H9 (cell line): ENCODE data around the gene POLR2J. TPM values are rescaled to one million over a fixed set of nuclear protein-coding genes. Genes with fewer than 3 reads are reported as not detected.

Source experiments
- DNase-seq: peaks from one replicate; pipeline ENCODE4 v3.0.0-alpha.2; 2017
- H2AFZ ChIP-seq: one replicate; pipeline ENCODE4 v1.6.1; 2013; ENCODE audit warnings: mild to moderate bottlenecking, low read length, control low read depth, moderate library complexity
- H2AK5ac ChIP-seq: 2 replicates; pipeline ENCODE4 v1.6.1; 2013; ENCODE audit warnings: low read length, control low read depth, mixed read lengths; ENCODE audit not compliant: insufficient read length
- H2BK120ac ChIP-seq: one replicate; pipeline ENCODE4 v1.6.1; 2013; ENCODE audit warnings: low read depth, mild to moderate bottlenecking, low read length, control low read depth, inconsistent platforms; ENCODE audit not compliant: poor library complexity, severe bottlenecking
- H2BK12ac ChIP-seq: 2 replicates; pipeline ENCODE4 v1.6.1; 2013; ENCODE audit warnings: low read length, control low read depth, mixed read lengths, low read depth; ENCODE audit not compliant: insufficient read length
- H2BK15ac ChIP-seq: 2 replicates; pipeline ENCODE4 v1.6.1; 2013; ENCODE audit warnings: low read depth, low read length, control low read depth
- H2BK20ac ChIP-seq: one replicate; pipeline ENCODE4 v1.6.1; 2013; ENCODE audit warnings: low read depth, mild to moderate bottlenecking, low read length, control low read depth, inconsistent platforms; ENCODE audit not compliant: poor library complexity, severe bottlenecking
- H2BK5ac ChIP-seq: 2 replicates; pipeline ENCODE4 v1.6.1; 2013; ENCODE audit warnings: low read length, control low read depth, mixed read lengths; ENCODE audit not compliant: insufficient read length
- H3K14ac ChIP-seq: 2 replicates; pipeline ENCODE4 v1.6.1; 2013; ENCODE audit warnings: low read length, control low read depth; ENCODE audit not compliant: insufficient read depth
- H3K18ac ChIP-seq: 2 replicates; pipeline ENCODE4 v1.6.1; 2013; ENCODE audit warnings: low read depth, mild to moderate bottlenecking, mixed read lengths, low read length, control low read depth; ENCODE audit not compliant: insufficient read length
- H3K23ac ChIP-seq: 2 replicates; pipeline ENCODE4 v1.6.1; 2013; ENCODE audit warnings: low read length, control low read depth, mixed read lengths, low read depth; ENCODE audit not compliant: insufficient read length
- H3K23me2 ChIP-seq: 2 replicates; pipeline ENCODE4 v1.6.1; 2013; ENCODE audit warnings: low read depth, mild to moderate bottlenecking, mixed read lengths, low read length, control low read depth; ENCODE audit not compliant: insufficient read length, poor library complexity, severe bottlenecking
- H3K27ac ChIP-seq: 2 replicates; pipeline ENCODE4 v1.5.1; 2013; ENCODE audit warnings: low read length, control low read depth, mixed read lengths, low read depth; ENCODE audit not compliant: insufficient read length
- H3K27me3 ChIP-seq: 2 replicates; pipeline ENCODE4 v1.6.1; 2013; ENCODE audit warnings: low read length, control low read depth, inconsistent platforms; ENCODE audit not compliant: insufficient read depth
- H3K4ac ChIP-seq: 2 replicates; pipeline ENCODE4 v1.6.1; 2013; ENCODE audit warnings: low read depth, mild to moderate bottlenecking, control low read depth, inconsistent platforms, low read length, moderate library complexity
- H3K4me1 ChIP-seq: 2 replicates; pipeline ENCODE4 v1.6.1; 2013; ENCODE audit warnings: low read length, control low read depth, inconsistent platforms; ENCODE audit not compliant: insufficient read depth
- H3K4me2 ChIP-seq: 2 replicates; pipeline ENCODE4 v1.6.1; 2013; ENCODE audit warnings: low read length, control low read depth, mixed read lengths; ENCODE audit not compliant: insufficient read length, insufficient read depth
- H3K56ac ChIP-seq: 2 replicates; pipeline ENCODE4 v1.6.1; 2013; ENCODE audit warnings: low read depth, mild to moderate bottlenecking, mixed read lengths, low read length, control low read depth; ENCODE audit not compliant: insufficient read length
- H3K79me1 ChIP-seq: 2 replicates; pipeline ENCODE4 v1.6.1; 2013; ENCODE audit warnings: low read depth, mild to moderate bottlenecking, moderate library complexity, low read length, control low read depth, inconsistent platforms; ENCODE audit not compliant: insufficient read depth, poor library complexity, severe bottlenecking
- H3K79me2 ChIP-seq: 2 replicates; pipeline ENCODE4 v1.6.1; 2013; ENCODE audit warnings: low read length, control low read depth, inconsistent platforms; ENCODE audit not compliant: insufficient read depth
- H3K9ac ChIP-seq: 2 replicates; pipeline ENCODE4 v1.6.1; 2013; ENCODE audit warnings: low read length, control low read depth, mixed read lengths; ENCODE audit not compliant: insufficient read length; ENCODE audit errors: extremely low read depth
- H3K9me3 ChIP-seq: one replicate; pipeline ENCODE4 v1.6.1; 2013; ENCODE audit warnings: low read depth, low read length, inconsistent platforms; ENCODE audit not compliant: control insufficient read depth
- H3T11ph ChIP-seq: one replicate; pipeline ENCODE4 v1.6.1; 2013; ENCODE audit warnings: mild to moderate bottlenecking, low read length, control low read depth, inconsistent platforms
- H4K20me1 ChIP-seq: one replicate; pipeline ENCODE4 v1.6.1; 2013; ENCODE audit not compliant: control insufficient read depth, insufficient read length, insufficient read depth
- H4K5ac ChIP-seq: 2 replicates; pipeline ENCODE4 v1.6.1; 2013; ENCODE audit warnings: low read depth, mild to moderate bottlenecking, mixed read lengths, low read length, control low read depth; ENCODE audit not compliant: insufficient read length
- H4K8ac ChIP-seq: replicated peaks from 2 replicates; pipeline ENCODE4 v1.6.1; 2013; ENCODE audit warnings: low read length, control low read depth, mixed read lengths, low read depth; ENCODE audit not compliant: insufficient read length
- H4K91ac ChIP-seq: 2 replicates; pipeline ENCODE4 v1.6.1; 2013; ENCODE audit warnings: low read depth, mild to moderate bottlenecking, moderate library complexity, mixed read lengths, low read length, control low read depth; ENCODE audit not compliant: insufficient read length
- H3K27ac Mint-ChIP-seq, 3 experiments: 2 replicates in 2 of 3; 3 replicates in 1 of 3; pipeline ENCODE4 v1.8.0; 2020 to 2021; ENCODE audit warnings: mixed read lengths in 3 of 3, mild to moderate bottlenecking in 1 of 3, moderate library complexity in 1 of 3
- H3K27me3 Mint-ChIP-seq: 2 replicates; pipeline ENCODE4 v1.8.0; 2021; ENCODE audit warnings: low read depth, mild to moderate bottlenecking, moderate library complexity, mixed read lengths
- H3K36me3 Mint-ChIP-seq, 3 experiments: 2 replicates in 2 of 3; 3 replicates in 1 of 3; pipeline ENCODE4 v1.8.0; 2020 to 2021; ENCODE audit warnings: low read depth in 3 of 3, mixed read lengths in 3 of 3; ENCODE audit not compliant: insufficient read depth in 1 of 3
- H3K4me1 Mint-ChIP-seq, 2 experiments: 2 replicates each; pipeline ENCODE4 v1.8.0; 2020; ENCODE audit warnings: mixed read lengths in 2 of 2
- H3K4me3 Mint-ChIP-seq, 2 experiments: 2 replicates in 1 of 2; 3 replicates in 1 of 2; pipeline ENCODE4 v1.8.0; 2020 to 2021; ENCODE audit warnings: mild to moderate bottlenecking in 2 of 2, mixed read lengths in 2 of 2, moderate library complexity in 1 of 2
- H3K9me3 Mint-ChIP-seq, 2 experiments: 2 replicates in 1 of 2; 3 replicates in 1 of 2; pipeline ENCODE4 v1.8.0; 2020; ENCODE audit warnings: mild to moderate bottlenecking in 2 of 2, mixed read lengths in 2 of 2, moderate library complexity in 1 of 2
- WGBS: extraction: QIAGEN DNeasy Blood & Tissue Kit; methylation state at CpG from one replicate; pipeline ENCODE4 v1.1.7; 2013; ENCODE audit warnings: missing lambda C conversion rate, low lambda C conversion rate, mixed read lengths; ENCODE audit not compliant: insufficient read length; ENCODE audit errors: extremely low coverage; 5-methylcytosine and 5-hydroxymethylcytosine counted together
- total RNA-seq: library from RNA; stranded (reverse); gene quantifications from 2 replicates; pipeline ENCODE4 v1.2.1, GENCODE V29; 2021
- TF ChIP-seq, protein P1 (sequence below): fragments of 200-600 bp; sonication (generic); conservative IDR thresholded peaks from 3 replicates; pipeline ENCODE4 v1.8.0; 2021; ENCODE audit warnings: antibody characterized with exemption, mild to moderate bottlenecking

The POLR2J gene
- total RNA-seq, 1 experiment from 2014 or later: 58.5 TPM

GRCh38 chr7:102434039-102434486, 44.7 kb downstream of the POLR2J start:
- Histone ChIP-seq H3T11ph (no peak overlapping the region), H3K27ac (no peak overlapping the region), H2AFZ (no peak overlapping the region), H2BK12ac (no peak overlapping the region), H2BK120ac (no peak overlapping the region), H3K23ac (no peak overlapping the region), H4K91ac (no peak overlapping the region), H3K27me3 (no peaks in the 10 kb centered on the region), H2BK20ac (no peak overlapping the region), H3K4ac (no peak overlapping the region), H4K5ac (no peak overlapping the region), H3K9ac (peak overlapping the region; percentile 21), H4K20me1 (no peaks in the 10 kb centered on the region), H2AK5ac (no peak overlapping the region), H3K79me1 (no peaks in the 10 kb centered on the region), H3K79me2 (no peaks in the 10 kb centered on the region), H2BK15ac (no peak overlapping the region), H3K56ac (no peak overlapping the region), H4K8ac (no peak overlapping the region), H3K4me2 (peak overlapping the region; percentile 26), H3K4me1 (no peaks in the 10 kb centered on the region; the same call in 1 of the 2 replicates), H3K9me3 (no peaks in the 10 kb centered on the region), H3K14ac (no peak overlapping the region), H3K18ac (no peak overlapping the region), H2BK5ac (no peak overlapping the region), H3K23me2 (peaks cover 9% of the 10 kb centered on the region)
- peak overlapping the region; percentile 75 to 87 for H3K4me3 Mint-ChIP-seq
- H3K36me3 Mint-ChIP-seq: peaks cover 0 to 16% (median under 1%) of the 10 kb centered on the region in 3 experiments; a peak in 5 of 7 replicates
- DNase-seq: no peak
- TF ChIP-seq, protein P1, sequence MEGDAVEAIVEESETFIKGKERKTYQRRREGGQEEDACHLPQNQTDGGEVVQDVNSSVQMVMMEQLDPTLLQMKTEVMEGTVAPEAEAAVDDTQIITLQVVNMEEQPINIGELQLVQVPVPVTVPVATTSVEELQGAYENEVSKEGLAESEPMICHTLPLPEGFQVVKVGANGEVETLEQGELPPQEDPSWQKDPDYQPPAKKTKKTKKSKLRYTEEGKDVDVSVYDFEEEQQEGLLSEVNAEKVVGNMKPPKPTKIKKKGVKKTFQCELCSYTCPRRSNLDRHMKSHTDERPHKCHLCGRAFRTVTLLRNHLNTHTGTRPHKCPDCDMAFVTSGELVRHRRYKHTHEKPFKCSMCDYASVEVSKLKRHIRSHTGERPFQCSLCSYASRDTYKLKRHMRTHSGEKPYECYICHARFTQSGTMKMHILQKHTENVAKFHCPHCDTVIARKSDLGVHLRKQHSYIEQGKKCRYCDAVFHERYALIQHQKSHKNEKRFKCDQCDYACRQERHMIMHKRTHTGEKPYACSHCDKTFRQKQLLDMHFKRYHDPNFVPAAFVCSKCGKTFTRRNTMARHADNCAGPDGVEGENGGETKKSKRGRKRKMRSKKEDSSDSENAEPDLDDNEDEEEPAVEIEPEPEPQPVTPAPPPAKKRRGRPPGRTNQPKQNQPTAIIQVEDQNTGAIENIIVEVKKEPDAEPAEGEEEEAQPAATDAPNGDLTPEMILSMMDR: no peak
- H3K4me1 Mint-ChIP-seq: peaks cover 21% of the 10 kb centered on the region in 2 experiments
- H3K9me3 Mint-ChIP-seq: no peaks in the 10 kb centered on the region
- H3K27me3 Mint-ChIP-seq: peaks cover 7% of the 10 kb centered on the region
- WGBS: no CpG with 5 or more reads among the region's 9 CpGs
- H3K27ac Mint-ChIP-seq: no peak overlapping the region; a peak in 1 of 7 replicates
